OCI-LY3 (cell line): ENCODE measurements around the gene CTBP2.

ENCODE experiments used
- CTCF ChIP-seq: fragments of 200-600, 300-600 bp; sonication (generic); IDR thresholded peaks from 2 replicates; pipeline ENCODE4 v1.5.1; 2014; ENCODE audit warnings: antibody characterized with exemption, low read length, low read depth
- EZH2phosphoT487 ChIP-seq: fragments of 200-600 bp; shearing (Covaris generic); IDR thresholded peaks from 2 replicates; pipeline ENCODE4 v1.6.1; 2018; ENCODE audit warnings: antibody characterized with exemption, mixed run types, low read depth

- TF ChIP-seq CTCF, result no peak
- no peak for TF ChIP-seq EZH2phosphoT487
These were observed 148.2 kb downstream of the CTBP2 start for GRCh38 chr10:125011926-125012705.
